GM23248 (cell line): Measurements from ENCODE around the gene GRK2. TPM values are rescaled to one million over a fixed set of nuclear protein-coding genes. Genes with fewer than 3 reads are reported as not detected.
"Not testable (repeated sequence)": the region's sequence is repeated elsewhere in the genome, so short reads cannot be mapped to it uniquely, and the experiment has no call there.

ENCODE experiments used
- DNase-seq: peaks from one replicate; pipeline ENCODE4 v3.0.0-alpha.2; 2015
- H2AFZ ChIP-seq: fragments of 200-600 bp; sonication (generic); 2 replicates; pipeline ENCODE4 v1.6.1; 2016; ENCODE audit warnings: antibody characterized with exemption
- H3F3A ChIP-seq: fragments of 200-600 bp; sonication (generic); 2 replicates; pipeline ENCODE4 v1.6.1; 2016; ENCODE audit warnings: mild to moderate bottlenecking, antibody characterized with exemption, mixed run types; ENCODE audit not compliant: insufficient read depth
- H3K27ac ChIP-seq: fragments of 200-600 bp; sonication (generic); 2 replicates; pipeline ENCODE4 v1.5.1; 2016; ENCODE audit warnings: mild to moderate bottlenecking
- H3K27me3 ChIP-seq: fragments of 200-600 bp; sonication (generic); replicated peaks from 2 replicates; pipeline ENCODE4 v1.6.1; 2016; ENCODE audit warnings: mild to moderate bottlenecking; ENCODE audit not compliant: insufficient read depth
- H3K36me3 ChIP-seq: fragments of 200-600 bp; sonication (generic); 2 replicates; pipeline ENCODE4 v1.6.1; 2016; ENCODE audit warnings: low read depth, mild to moderate bottlenecking
- H3K4me1 ChIP-seq: fragments of 200-600 bp; sonication (generic); 2 replicates; pipeline ENCODE4 v1.6.1; 2016; ENCODE audit warnings: mild to moderate bottlenecking; ENCODE audit not compliant: insufficient read depth
- H3K4me2 ChIP-seq: fragments of 200-600 bp; sonication (generic); one replicate; pipeline ENCODE4 v1.6.1; 2016; ENCODE audit warnings: mild to moderate bottlenecking; ENCODE audit not compliant: unreplicated experiment
- H3K4me3 ChIP-seq: fragments of 200-600 bp; sonication (generic); 2 replicates; pipeline ENCODE4 v1.5.1; 2016; ENCODE audit warnings: mild to moderate bottlenecking
- H3K79me2 ChIP-seq: fragments of 200-600 bp; sonication (generic); 2 replicates; pipeline ENCODE4 v1.6.1; 2016; ENCODE audit warnings: mild to moderate bottlenecking; ENCODE audit not compliant: insufficient read depth
- H3K9ac ChIP-seq: fragments of 200-600 bp; sonication (generic); 2 replicates; pipeline ENCODE4 v1.6.1; 2016; ENCODE audit warnings: mild to moderate bottlenecking
- H3K9me2 ChIP-seq: fragments of 200-600 bp; sonication (generic); 2 replicates; pipeline ENCODE4 v1.6.1; 2016; ENCODE audit warnings: mixed run types, mild to moderate bottlenecking, moderate library complexity; ENCODE audit not compliant: insufficient read depth
- H3K9me3 ChIP-seq: fragments of 200-600 bp; sonication (generic); one replicate; pipeline ENCODE4 v1.6.1; 2017; ENCODE audit warnings: low read depth
- H4K20me1 ChIP-seq: fragments of 200-600 bp; sonication (generic); 2 replicates; pipeline ENCODE4 v1.6.0; 2016; ENCODE audit not compliant: insufficient read depth
- EZH2 ChIP-seq: fragments of 200-600 bp; sonication (generic); IDR thresholded peaks from 2 replicates; pipeline ENCODE4 v1.6.1; 2018; ENCODE audit warnings: antibody characterized with exemption, mild to moderate bottlenecking; ENCODE audit not compliant: insufficient read depth, poor library complexity, severe bottlenecking
- EZH2phosphoT487 ChIP-seq: fragments of 200-600 bp; sonication (generic); IDR thresholded peaks from 2 replicates; pipeline ENCODE4 v1.6.1; 2018; ENCODE audit warnings: antibody characterized with exemption, moderate library complexity, mild to moderate bottlenecking, low read depth; ENCODE audit not compliant: insufficient read depth
- WGBS, 2 experiments: methylation state at CpG; one replicate each; pipeline ENCODE4 v1.1.6; 2015 to 2017; ENCODE audit warnings: low lambda C conversion rate in 2 of 2, low coverage in 1 of 2; ENCODE audit errors: missing lambda C conversion rate in 2 of 2; 5-methylcytosine and 5-hydroxymethylcytosine counted together
- in situ Hi-C: fragments of 300-500 bp; cut with MboI; formaldehyde crosslinking; loops from 2 replicates; pipeline ENCODE4 v1.15.0; 2020
- polyA plus RNA-seq: library from polyadenylated mRNA; unstranded; fragments of >200 nt; fragmentation: Nextera tagmentation; extraction: Ambion mirVana; gene quantifications from 2 replicates; pipeline ENCODE4 v1.2.1, GENCODE V29; 2016
- total RNA-seq: library from RNA; depleted of rRNA; stranded (reverse); fragments of >200 nt; shearing (Covaris generic); gene quantifications from 2 replicates; pipeline ENCODE4 v1.2.3, GENCODE V29; 2014

GRK2 gene
- total and polyA plus RNA-seq, 2 experiments from 2014 or later = 7.8 to 43.0 TPM

- DNase-seq = no peak
- no peaks in the 10 kb centered on the region for H3K9me3 ChIP-seq
- no peak overlapping the region for H3K27ac ChIP-seq
- no peak overlapping the region for H2AFZ ChIP-seq
- TF ChIP-seq EZH2 (no peak), EZH2phosphoT487 (no peak)
- no peaks in the 10 kb centered on the region for H3K27me3 ChIP-seq
- no peak overlapping the region for H3K9ac ChIP-seq
- peaks cover 5% of the 10 kb centered on the region; the same call in 1 of the 2 replicates for H3K4me1 ChIP-seq
- in situ Hi-C loops = no loop called here
- H3K79me2 ChIP-seq = no peaks in the 10 kb centered on the region
- 84 to 89% methylated on average over 9 of the region's 9 CpGs for WGBS, 2 experiments
- no peaks in the 10 kb centered on the region for H4K20me1 ChIP-seq
- H3F3A ChIP-seq = no peaks in the 10 kb centered on the region
- no peaks in the 10 kb centered on the region for H3K36me3 ChIP-seq
- no peaks in the 10 kb centered on the region for H3K9me2 ChIP-seq
- H3K4me2 ChIP-seq = no peak overlapping the region
- H3K4me3 ChIP-seq = no peak overlapping the region
Observed at GRCh38 chr11:67315325-67315909, 49.1 kb downstream of the GRK2 start.

GRCh38 chr11:67316882-67317204 lies 50.6 kb downstream of the GRK2 start:
- in situ Hi-C loops = no loop called here

GRCh38 chr11:67317205-67317887 lies 51.1 kb downstream of the GRK2 start:
- Histone ChIP-seq H4K20me1 (no peaks in the 10 kb centered on the region), H3K9me2 (no peaks in the 10 kb centered on the region), H3K4me1 (peaks cover 5% of the 10 kb centered on the region; the same call in 1 of the 2 replicates), H2AFZ (peak overlapping the region; percentile 79), H3K4me2 (peak overlapping the region; percentile 72), H3K36me3 (no peaks in the 10 kb centered on the region), H3K9ac (peak overlapping the region; percentile 66), H3K27me3 (no peaks in the 10 kb centered on the region), H3K79me2 (no peaks in the 10 kb centered on the region), H3K4me3 (peak overlapping the region; percentile 82), H3K9me3 (no peaks in the 10 kb centered on the region), H3K27ac (peak overlapping the region; percentile 37), H3F3A (no peaks in the 10 kb centered on the region)
- peak; percentile 99 for DNase-seq
- in situ Hi-C loops = no loop called here
- 0 to 2% methylated on average over 52 to 54 of the region's 55 CpGs for WGBS, 2 experiments
- TF ChIP-seq EZH2phosphoT487 (no peak), EZH2 (no peak)

More at GRCh38 chr11:67316882-67317204, 50.6 kb downstream of the GRK2 start:
- no peaks in the 10 kb centered on the region for H3F3A ChIP-seq
- H3K4me3 ChIP-seq = peak overlapping the region; percentile 82
- H3K9me3 ChIP-seq = no peaks in the 10 kb centered on the region
- 0 to 1% methylated on average over 9 to 10 of the region's 10 CpGs for WGBS, 2 experiments
- H2AFZ ChIP-seq = peak overlapping the region; percentile 79
- H3K4me1 ChIP-seq = peaks cover 5% of the 10 kb centered on the region; the same call in 1 of the 2 replicates
- no peaks in the 10 kb centered on the region for H3K36me3 ChIP-seq
- no peak for DNase-seq
- peak overlapping the region; percentile 66 for H3K9ac ChIP-seq
- peak overlapping the region; percentile 37 for H3K27ac ChIP-seq
- no peaks in the 10 kb centered on the region for H3K27me3 ChIP-seq
- no peaks in the 10 kb centered on the region for H4K20me1 ChIP-seq
- no peaks in the 10 kb centered on the region for H3K79me2 ChIP-seq
- H3K4me2 ChIP-seq = peak overlapping the region; percentile 72
- H3K9me2 ChIP-seq = no peaks in the 10 kb centered on the region
- TF ChIP-seq EZH2 (no peak), EZH2phosphoT487 (no peak)

GRCh38 chr11:67317888-67318555 lies 51.7 kb downstream of the GRK2 start:
- in situ Hi-C loops = no loop called here
- Histone ChIP-seq H3K27me3 (no peaks in the 10 kb centered on the region), H3K4me2 (peak overlapping the region; percentile 72), H3K9ac (peak overlapping the region; percentile 66), H3K9me3 (no peaks in the 10 kb centered on the region), H2AFZ (peak overlapping the region; percentile 79), H3K4me3 (peak overlapping the region; percentile 82), H3K27ac (no peak overlapping the region), H3K9me2 (no peaks in the 10 kb centered on the region), H4K20me1 (no peaks in the 10 kb centered on the region), H3K79me2 (no peaks in the 10 kb centered on the region), H3F3A (no peaks in the 10 kb centered on the region), H3K36me3 (no peaks in the 10 kb centered on the region), H3K4me1 (peaks cover 5% of the 10 kb centered on the region; the same call in 1 of the 2 replicates)
- WGBS, 2 experiments = 0 to 3% methylated on average over 45 to 49 of the region's 53 CpGs
- peak; percentile 9 for DNase-seq
- TF ChIP-seq EZH2phosphoT487 (no peak), EZH2 (no peak)

GRCh38 chr11:67318876-67319275 lies 52.6 kb downstream of the GRK2 start:
- H3K4me1 ChIP-seq, in situ Hi-C loops, H4K20me1 ChIP-seq, DNase-seq, H2AFZ ChIP-seq, H3F3A ChIP-seq, H3K9me2 ChIP-seq, H3K79me2 ChIP-seq, H3K27ac ChIP-seq, H3K9me3 ChIP-seq, H3K9ac ChIP-seq, H3K27me3 ChIP-seq, H3K36me3 ChIP-seq: not testable (repeated sequence)
- Histone ChIP-seq H3K4me2 (peak overlapping the region; percentile 72), H3K4me3 (peak overlapping the region; percentile 82; the same call in 1 of the 2 replicates)
- WGBS, 2 experiments = 83 to 85% methylated on average over 12 of the region's 12 CpGs
